ENCODE measurements around the gene SFT2D1. TPM values are rescaled to one million over a fixed set of nuclear protein-coding genes. Genes with fewer than 3 reads are reported as not detected.

The SFT2D1 gene
- total RNA-seq, 1 donor from 2014 or later = 54.5 TPM

DNA sequence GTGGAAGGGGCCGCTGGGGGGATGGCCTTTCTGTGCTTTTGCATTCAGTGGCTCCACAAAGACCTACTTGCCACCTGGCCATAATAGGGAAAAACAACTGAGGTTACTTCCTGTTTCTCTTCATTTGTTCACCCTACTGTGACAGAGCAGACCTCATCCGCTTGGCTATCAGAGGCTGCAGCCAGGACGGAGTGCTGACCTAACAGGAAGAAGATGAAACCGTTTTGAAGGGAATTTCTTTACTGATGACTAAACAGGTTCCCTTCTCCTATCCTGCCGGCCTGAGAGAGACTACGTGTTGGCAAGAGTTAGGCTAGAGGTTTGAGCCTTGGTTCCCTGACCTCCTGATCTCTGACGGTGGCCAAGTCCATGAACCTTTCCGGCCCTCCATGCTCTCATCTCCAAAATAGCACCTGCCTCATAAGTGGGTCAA lies 55.5 kb downstream of the SFT2D1 start:
- peaks cover 18% of the 10 kb centered on the region for H3K27me3 Mint-ChIP-seq (ENCODE audit: low read depth)
- H3K27ac Mint-ChIP-seq = no peak overlapping the region
- no peaks in the 10 kb centered on the region for H3K9me3 Mint-ChIP-seq
- H3K4me1 Mint-ChIP-seq (ENCODE audit: low read depth) = no peaks in the 10 kb centered on the region
- H3K36me3 Mint-ChIP-seq (ENCODE audit: low read depth) = no peaks in the 10 kb centered on the region
- DNase-seq (ENCODE audit: low spot score) = no peak
- no peak overlapping the region for H3K4me3 Mint-ChIP-seq (ENCODE audit: low read depth)
- intact Hi-C loops (cut with micrococcal nuclease) = loop anchor here (10.0 kb wide), 1 partner anchor 262 kb away; no protein-coding TSS in a partner anchor

- H3K27ac Mint-ChIP-seq = no peak overlapping the region
- intact Hi-C loops (cut with micrococcal nuclease) = loop anchor here (10.0 kb wide), 1 partner anchor 260 kb away; no protein-coding TSS in a partner anchor
- DNase-seq (ENCODE audit: low spot score) = no peak
- no peaks in the 10 kb centered on the region for H3K36me3 Mint-ChIP-seq (ENCODE audit: low read depth)
- no peaks in the 10 kb centered on the region for H3K9me3 Mint-ChIP-seq
- H3K27me3 Mint-ChIP-seq (ENCODE audit: low read depth) = peaks cover 18% of the 10 kb centered on the region
- no peaks in the 10 kb centered on the region for H3K4me1 Mint-ChIP-seq (ENCODE audit: low read depth)
- H3K4me3 Mint-ChIP-seq (ENCODE audit: low read depth) = no peak overlapping the region
These were observed 57.1 kb downstream of the SFT2D1 start for GRCh38 chr6:166285233-166285632.

- Mint-ChIP-seq H3K4me1 (ENCODE audit: low read depth) (no peaks in the 10 kb centered on the region), H3K27me3 (ENCODE audit: low read depth) (peaks cover 20% of the 10 kb centered on the region), H3K36me3 (ENCODE audit: low read depth) (no peaks in the 10 kb centered on the region), H3K9me3 (no peaks in the 10 kb centered on the region), H3K4me3 (ENCODE audit: low read depth) (no peak overlapping the region), H3K27ac (no peak overlapping the region)
- intact Hi-C loops (cut with micrococcal nuclease) = loop anchor here (10.0 kb wide), 1 partner anchor 260 kb away; no protein-coding TSS in a partner anchor
- no peak for DNase-seq (ENCODE audit: low spot score)
These were observed 57.7 kb downstream of the SFT2D1 start for GRCh38 chr6:166284640-166285039.

- Mint-ChIP-seq H3K9me3 (no peaks in the 10 kb centered on the region), H3K27me3 (ENCODE audit: low read depth) (peaks cover 24% of the 10 kb centered on the region), H3K36me3 (ENCODE audit: low read depth) (no peaks in the 10 kb centered on the region), H3K27ac (no peak overlapping the region), H3K4me3 (ENCODE audit: low read depth) (no peak overlapping the region), H3K4me1 (ENCODE audit: low read depth) (no peaks in the 10 kb centered on the region)
- DNase-seq (ENCODE audit: low spot score) = no peak
- intact Hi-C loops (cut with micrococcal nuclease) = loop anchor here (10.0 kb wide), 1 partner anchor 258 kb away; no protein-coding TSS in a partner anchor
These were observed 59.8 kb downstream of the SFT2D1 start for GRCh38 chr6:166282394-166283032.

- no peak overlapping the region for H3K27ac Mint-ChIP-seq
- H3K4me3 Mint-ChIP-seq (ENCODE audit: low read depth) = no peak overlapping the region
- DNase-seq (ENCODE audit: low spot score) = no peak
- H3K27me3 Mint-ChIP-seq (ENCODE audit: low read depth) = peaks cover 28% of the 10 kb centered on the region
- H3K4me1 Mint-ChIP-seq (ENCODE audit: low read depth) = peaks cover under 1% of the 10 kb centered on the region
- no peaks in the 10 kb centered on the region for H3K36me3 Mint-ChIP-seq (ENCODE audit: low read depth)
- H3K9me3 Mint-ChIP-seq = no peaks in the 10 kb centered on the region
- intact Hi-C loops (cut with micrococcal nuclease) = loop anchor here (10.0 kb wide), 1 partner anchor 256 kb away; no protein-coding TSS in a partner anchor
These were observed 61.2 kb downstream of the SFT2D1 start for GRCh38 chr6:166281104-166281503.

DNA sequence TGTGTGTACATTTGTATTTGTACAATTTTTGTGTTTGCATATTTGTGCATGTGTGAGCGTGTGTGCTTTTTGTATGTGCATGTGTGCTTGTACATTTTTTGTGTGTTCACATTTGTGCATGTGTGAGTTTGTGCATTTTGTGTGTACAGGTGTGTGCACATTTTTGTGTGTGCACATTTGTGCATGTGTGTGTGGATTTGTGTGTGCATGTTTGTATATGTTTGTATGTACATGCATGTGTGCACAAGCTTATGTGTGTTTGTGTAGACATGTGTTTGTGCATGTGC lies 63.0 kb downstream of the SFT2D1 start:
- peaks cover 23% of the 10 kb centered on the region for H3K27me3 Mint-ChIP-seq (ENCODE audit: low read depth)
- intact Hi-C loops (cut with micrococcal nuclease) = loop anchor here (10.0 kb wide), 1 partner anchor 345 kb away; the partner anchor contains the start of gene RPS6KA2
- H3K36me3 Mint-ChIP-seq (ENCODE audit: low read depth) = no peaks in the 10 kb centered on the region
- no peak for DNase-seq (ENCODE audit: low spot score)
- H3K9me3 Mint-ChIP-seq = no peaks in the 10 kb centered on the region
- no peak overlapping the region for H3K27ac Mint-ChIP-seq
- H3K4me3 Mint-ChIP-seq (ENCODE audit: low read depth) = no peak overlapping the region
- peaks cover 6% of the 10 kb centered on the region for H3K4me1 Mint-ChIP-seq (ENCODE audit: low read depth)

DNA sequence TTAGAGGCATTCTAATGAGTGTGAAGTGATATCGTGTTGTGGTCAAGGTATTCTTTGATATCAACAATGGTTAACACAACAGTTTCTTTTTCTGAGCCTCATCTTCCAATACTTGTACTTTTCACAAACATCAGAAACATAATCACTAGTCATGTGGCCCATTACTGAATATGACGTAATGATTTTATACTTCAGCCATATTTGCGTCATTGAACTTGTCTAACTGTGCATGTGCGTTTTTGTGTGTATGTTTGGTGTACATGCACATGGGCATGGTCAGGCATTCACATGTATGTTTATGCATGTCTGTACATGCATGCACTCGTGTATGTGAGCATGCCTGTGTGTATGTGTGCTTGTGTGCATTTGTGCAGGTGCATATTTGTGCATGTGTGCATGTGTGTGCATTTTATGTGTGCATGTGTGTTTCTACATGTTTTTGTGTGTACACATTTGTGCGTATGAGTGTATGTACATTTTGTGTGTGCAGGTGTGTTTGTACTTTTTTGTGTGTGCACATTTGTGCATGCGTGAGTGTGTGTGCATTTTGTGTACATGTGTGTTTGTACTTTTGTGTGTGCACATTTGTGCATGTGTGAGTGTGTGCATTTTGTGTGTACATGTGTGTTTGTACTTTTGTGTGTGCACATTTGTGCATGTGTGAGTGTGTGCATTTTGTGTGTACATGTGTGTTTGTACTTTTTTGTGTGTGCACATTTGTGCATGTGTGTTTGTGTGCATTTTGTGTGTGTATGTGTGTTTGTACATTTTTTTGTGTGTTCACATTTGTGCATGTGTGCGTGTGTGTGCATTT lies 63.6 kb downstream of the SFT2D1 start:
- H3K4me1 Mint-ChIP-seq (ENCODE audit: low read depth) = peaks cover 6% of the 10 kb centered on the region
- no peaks in the 10 kb centered on the region for H3K36me3 Mint-ChIP-seq (ENCODE audit: low read depth)
- no peak overlapping the region for H3K4me3 Mint-ChIP-seq (ENCODE audit: low read depth)
- peaks cover 26% of the 10 kb centered on the region for H3K27me3 Mint-ChIP-seq (ENCODE audit: low read depth)
- H3K27ac Mint-ChIP-seq = no peak overlapping the region
- intact Hi-C loops (cut with micrococcal nuclease) = loop anchor here (10.0 kb wide), 1 partner anchor 346 kb away; the partner anchor contains the start of gene RPS6KA2
- DNase-seq (ENCODE audit: low spot score) = no peak
- no peaks in the 10 kb centered on the region for H3K9me3 Mint-ChIP-seq

GRCh38 chr6:166277892-166278578 lies 64.3 kb downstream of the SFT2D1 start:
- Mint-ChIP-seq H3K27me3 (ENCODE audit: low read depth) (peaks cover 29% of the 10 kb centered on the region), H3K9me3 (no peaks in the 10 kb centered on the region), H3K4me3 (ENCODE audit: low read depth) (no peak overlapping the region), H3K36me3 (ENCODE audit: low read depth) (no peaks in the 10 kb centered on the region), H3K27ac (no peak overlapping the region), H3K4me1 (ENCODE audit: low read depth) (peaks cover 6% of the 10 kb centered on the region)
- no peak for DNase-seq (ENCODE audit: low spot score)
- intact Hi-C loops (cut with micrococcal nuclease) = loop anchor here (10.0 kb wide), 1 partner anchor 347 kb away; the partner anchor contains the start of gene RPS6KA2

DNA sequence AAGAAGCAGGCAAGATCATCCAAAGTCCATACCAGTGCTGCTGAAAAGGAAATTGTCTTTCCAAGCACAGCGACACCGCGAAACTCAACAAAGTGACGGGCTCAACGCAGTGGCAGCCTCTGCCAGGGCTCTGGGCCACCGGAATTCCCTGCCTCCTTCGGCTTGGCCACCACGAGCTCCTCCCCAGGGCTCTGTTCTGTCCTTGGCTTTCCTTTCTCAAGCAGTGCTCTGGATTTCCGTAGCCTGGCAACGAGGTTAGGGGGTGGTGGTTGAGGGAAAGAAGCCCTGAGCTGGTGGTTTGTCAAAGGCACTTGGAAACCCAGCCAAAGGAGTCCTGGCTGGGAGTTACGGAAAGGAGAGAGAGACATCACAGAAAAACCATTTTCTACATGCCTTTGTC lies 65.3 kb downstream of the SFT2D1 start:
- H3K27me3 Mint-ChIP-seq (ENCODE audit: low read depth) = peaks cover 24% of the 10 kb centered on the region
- no peaks in the 10 kb centered on the region for H3K9me3 Mint-ChIP-seq
- peaks cover 6% of the 10 kb centered on the region for H3K4me1 Mint-ChIP-seq (ENCODE audit: low read depth)
- no peak overlapping the region for H3K27ac Mint-ChIP-seq
- no peak for DNase-seq (ENCODE audit: low spot score)
- H3K36me3 Mint-ChIP-seq (ENCODE audit: low read depth) = no peaks in the 10 kb centered on the region
- H3K4me3 Mint-ChIP-seq (ENCODE audit: low read depth) = no peak overlapping the region
- intact Hi-C loops (cut with micrococcal nuclease) = loop anchor here (10.0 kb wide), 1 partner anchor 348 kb away; the partner anchor contains the start of gene RPS6KA2

DNA sequence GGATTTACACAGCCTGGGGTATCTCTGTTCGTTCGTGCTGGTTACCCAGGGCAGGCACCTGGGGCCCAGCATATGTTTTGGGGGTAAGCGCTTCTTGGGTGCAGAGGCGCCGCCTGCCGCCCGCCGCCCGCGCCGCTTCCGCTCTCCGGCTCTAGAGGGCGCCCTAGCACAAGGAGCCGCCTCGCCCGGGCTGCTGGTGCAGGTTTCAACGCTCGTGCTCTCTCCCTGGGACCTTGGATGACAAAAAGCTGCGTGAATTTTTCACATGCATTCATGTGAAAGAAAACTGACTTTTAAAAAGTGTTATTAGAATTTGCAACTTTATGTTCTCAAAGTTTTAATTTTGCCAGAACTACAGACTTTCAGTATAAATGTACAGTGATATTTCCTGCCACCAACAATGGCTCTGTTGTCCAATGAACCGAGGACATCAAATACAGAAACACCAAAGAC lies 66.6 kb downstream of the SFT2D1 start:
- intact Hi-C loops (cut with micrococcal nuclease) = loop anchor here (1.0 to 10.0 kb wide), 3 partner anchors 107 to 349 kb away; partner anchors contain the start of genes MPC1 and RPS6KA2
- H3K36me3 Mint-ChIP-seq (ENCODE audit: low read depth) = no peaks in the 10 kb centered on the region
- H3K4me1 Mint-ChIP-seq (ENCODE audit: low read depth) = peaks cover 6% of the 10 kb centered on the region
- H3K27ac Mint-ChIP-seq = no peak overlapping the region
- peak; percentile 68 for DNase-seq (ENCODE audit: low spot score)
- H3K27me3 Mint-ChIP-seq (ENCODE audit: low read depth) = peaks cover 24% of the 10 kb centered on the region
- H3K4me3 Mint-ChIP-seq (ENCODE audit: low read depth) = no peak overlapping the region
- H3K9me3 Mint-ChIP-seq = no peaks in the 10 kb centered on the region

GRCh38 chr6:166274739-166275370 lies 67.5 kb downstream of the SFT2D1 start:
- peaks cover 6% of the 10 kb centered on the region for H3K4me1 Mint-ChIP-seq (ENCODE audit: low read depth)
- no peak overlapping the region for H3K27ac Mint-ChIP-seq
- no peaks in the 10 kb centered on the region for H3K9me3 Mint-ChIP-seq
- no peak overlapping the region for H3K4me3 Mint-ChIP-seq (ENCODE audit: low read depth)
- intact Hi-C loops (cut with micrococcal nuclease) = loop anchor here (1.0 to 10.0 kb wide), 3 partner anchors 107 to 350 kb away; partner anchors contain the start of genes MPC1 and RPS6KA2
- no peaks in the 10 kb centered on the region for H3K36me3 Mint-ChIP-seq (ENCODE audit: low read depth)
- no peak for DNase-seq (ENCODE audit: low spot score)
- H3K27me3 Mint-ChIP-seq (ENCODE audit: low read depth) = peaks cover 19% of the 10 kb centered on the region

DNA sequence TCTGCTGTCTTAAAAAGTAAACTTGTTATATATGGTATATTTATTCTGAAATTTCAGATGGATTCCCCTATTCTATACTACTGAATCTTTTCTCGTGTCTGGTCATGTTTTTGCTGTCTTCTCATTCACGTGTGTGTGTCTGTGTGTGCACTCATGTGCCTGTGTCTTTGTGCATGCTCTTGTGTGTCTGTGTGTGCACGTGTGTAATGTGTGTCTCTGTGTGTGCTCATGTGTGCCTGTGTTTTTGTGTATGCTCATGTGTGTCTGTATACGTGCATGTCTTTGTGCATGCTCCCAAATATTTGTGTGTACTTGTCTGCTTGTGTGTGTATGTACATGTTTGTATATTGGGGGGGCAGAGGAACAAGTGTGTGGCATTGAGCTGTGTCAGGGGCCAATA lies 68.2 kb downstream of the SFT2D1 start:
- DNase-seq (ENCODE audit: low spot score) = no peak
- no peak overlapping the region for H3K27ac Mint-ChIP-seq
- H3K9me3 Mint-ChIP-seq = no peaks in the 10 kb centered on the region
- no peak overlapping the region for H3K4me3 Mint-ChIP-seq (ENCODE audit: low read depth)
- H3K36me3 Mint-ChIP-seq (ENCODE audit: low read depth) = no peaks in the 10 kb centered on the region
- H3K4me1 Mint-ChIP-seq (ENCODE audit: low read depth) = peaks cover 6% of the 10 kb centered on the region
- intact Hi-C loops (cut with micrococcal nuclease) = loop anchor here (10.0 kb wide), 1 partner anchor 351 kb away; the partner anchor contains the start of gene RPS6KA2
- peaks cover 16% of the 10 kb centered on the region for H3K27me3 Mint-ChIP-seq (ENCODE audit: low read depth)

Measured in activated T-helper 2 cell treated with anti-CD3 and anti-CD28 coated beads, Interferon-gamma antibody, Interleukin-2, Interleukin-4, amounts not matched to agents 10 μg/mL and 5 μg/mL and 100 μg/mL, durations not matched to agents 14 hours and 24 hours and 36 hours (primary cell).